ENCODE results near the gene NRG2. TPM values are rescaled to one million over a fixed set of nuclear protein-coding genes. Genes with fewer than 3 reads are reported as not detected.

Gene NRG2
- polyA plus RNA-seq, 1 of the 3 experiments (the other 2 are of a cell fraction), result 3.7 TPM

DNA sequence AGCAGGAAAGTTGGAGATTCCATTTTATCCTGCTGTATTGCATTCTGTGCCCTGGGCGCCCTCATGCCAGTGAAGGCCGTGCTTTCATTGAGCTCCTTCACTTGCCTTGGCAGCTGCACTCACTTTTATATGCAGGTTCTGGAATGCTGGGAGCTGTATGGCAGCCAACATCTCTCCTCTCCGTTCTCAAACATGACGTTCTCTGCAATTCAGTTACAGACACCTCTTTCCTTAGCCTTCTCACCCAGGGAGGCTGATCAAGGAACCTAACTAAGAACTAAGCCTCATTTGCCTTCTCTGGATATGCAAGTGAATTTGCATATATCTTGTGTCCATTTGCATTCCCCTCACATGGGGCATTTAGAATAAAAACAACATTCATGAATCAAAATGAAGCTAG is 41.4 kb upstream of the NRG2 start:
- no peak for DNase-seq
- Histone ChIP-seq H4K20me1 (ENCODE audit: insufficient read depth) (no peaks in the 10 kb centered on the region), H3K4me1 (ENCODE audit: control insufficient read depth in 1 of 2, insufficient read depth in 2 of 2, low read depth in 1 of 2, low read length in 1 of 2) (no peaks in the 10 kb centered on the region), H3K9me2 (no peaks in the 10 kb centered on the region), H3K4me3 (ENCODE audit: low read depth in 2 of 2, low read length in 1 of 2) (no peak overlapping the region), H3K36me3 (replicated peaks in 1 of 2; ENCODE audit: control insufficient read depth in 1 of 2, insufficient read depth in 2 of 2, low read length in 1 of 2) (no peaks in the 10 kb centered on the region), H2AFZ (ENCODE audit: low read depth) (no peak overlapping the region), H3F3A (replicated peaks; ENCODE audit: insufficient read depth) (no peaks in the 10 kb centered on the region), H3K27me3 (ENCODE audit: insufficient read depth) (peaks cover 18% of the 10 kb centered on the region; the same call in 1 of the 2 replicates), H3K27ac (ENCODE audit: low read depth in 2 of 2, low read length in 1 of 2) (no peak overlapping the region), H3K9me3 (no peaks in the 10 kb centered on the region), H3K79me2 (ENCODE audit: insufficient read depth) (no peaks in the 10 kb centered on the region), H3K9ac (no peak overlapping the region), H3K4me2 (no peak overlapping the region)
- TF ChIP-seq SIN3A (IDR thresholded peaks at IDR 0.05; ENCODE audit: borderline replicate concordance, low read depth, low read length) (no peak), MXI1 (IDR thresholded peaks at IDR 0.05; ENCODE audit: low read depth, low read length) (no peak), EP300 (IDR thresholded peaks at IDR 0.05; ENCODE audit: borderline replicate concordance in 1 of 2, low read depth in 1 of 2, low read length in 1 of 2) (no peak), TCF12 (IDR thresholded peaks at IDR 0.05) (no peak), FOXJ3 (CRISPR knock-in tag; IDR thresholded peaks at IDR 0.05) (no peak)
- TF ChIP-seq, protein P1, sequence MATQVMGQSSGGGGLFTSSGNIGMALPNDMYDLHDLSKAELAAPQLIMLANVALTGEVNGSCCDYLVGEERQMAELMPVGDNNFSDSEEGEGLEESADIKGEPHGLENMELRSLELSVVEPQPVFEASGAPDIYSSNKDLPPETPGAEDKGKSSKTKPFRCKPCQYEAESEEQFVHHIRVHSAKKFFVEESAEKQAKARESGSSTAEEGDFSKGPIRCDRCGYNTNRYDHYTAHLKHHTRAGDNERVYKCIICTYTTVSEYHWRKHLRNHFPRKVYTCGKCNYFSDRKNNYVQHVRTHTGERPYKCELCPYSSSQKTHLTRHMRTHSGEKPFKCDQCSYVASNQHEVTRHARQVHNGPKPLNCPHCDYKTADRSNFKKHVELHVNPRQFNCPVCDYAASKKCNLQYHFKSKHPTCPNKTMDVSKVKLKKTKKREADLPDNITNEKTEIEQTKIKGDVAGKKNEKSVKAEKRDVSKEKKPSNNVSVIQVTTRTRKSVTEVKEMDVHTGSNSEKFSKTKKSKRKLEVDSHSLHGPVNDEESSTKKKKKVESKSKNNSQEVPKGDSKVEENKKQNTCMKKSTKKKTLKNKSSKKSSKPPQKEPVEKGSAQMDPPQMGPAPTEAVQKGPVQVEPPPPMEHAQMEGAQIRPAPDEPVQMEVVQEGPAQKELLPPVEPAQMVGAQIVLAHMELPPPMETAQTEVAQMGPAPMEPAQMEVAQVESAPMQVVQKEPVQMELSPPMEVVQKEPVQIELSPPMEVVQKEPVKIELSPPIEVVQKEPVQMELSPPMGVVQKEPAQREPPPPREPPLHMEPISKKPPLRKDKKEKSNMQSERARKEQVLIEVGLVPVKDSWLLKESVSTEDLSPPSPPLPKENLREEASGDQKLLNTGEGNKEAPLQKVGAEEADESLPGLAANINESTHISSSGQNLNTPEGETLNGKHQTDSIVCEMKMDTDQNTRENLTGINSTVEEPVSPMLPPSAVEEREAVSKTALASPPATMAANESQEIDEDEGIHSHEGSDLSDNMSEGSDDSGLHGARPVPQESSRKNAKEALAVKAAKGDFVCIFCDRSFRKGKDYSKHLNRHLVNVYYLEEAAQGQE (IDR thresholded peaks at IDR 0.05; ENCODE audit: low read depth, low read length), result no peak
- 70% methylated on average over 4 of the region's 4 CpGs for WGBS (ENCODE audit: low lambda C conversion rate)
- POLR2A ChIA-PET, result no interaction called here
- CTCF ChIA-PET, result interaction anchor here (0.8 to 3.0 kb wide), 7 partner anchors 9 to 297 kb away, joined by 3 to 9 read pairs (median 4); no protein-coding TSS in a partner anchor

- no peak overlapping the region for H2AFZ ChIP-seq (ENCODE audit: low read depth)
- DNase-seq, result no peak
- TF ChIP-seq POLR2AphosphoS5 (IDR thresholded peaks at IDR 0.05; ENCODE audit: low read depth, low read length), result no peak
- no peak for TF ChIP-seq CHD2 (IDR thresholded peaks at IDR 0.05; ENCODE audit: low read length, partially characterized antibody)
- no peak for TF ChIP-seq MXI1 (IDR thresholded peaks at IDR 0.05; ENCODE audit: low read depth, low read length)
- TF ChIP-seq RFX5 (IDR thresholded peaks at IDR 0.05; ENCODE audit: low read length), result no peak
- TF ChIP-seq, protein P2, sequence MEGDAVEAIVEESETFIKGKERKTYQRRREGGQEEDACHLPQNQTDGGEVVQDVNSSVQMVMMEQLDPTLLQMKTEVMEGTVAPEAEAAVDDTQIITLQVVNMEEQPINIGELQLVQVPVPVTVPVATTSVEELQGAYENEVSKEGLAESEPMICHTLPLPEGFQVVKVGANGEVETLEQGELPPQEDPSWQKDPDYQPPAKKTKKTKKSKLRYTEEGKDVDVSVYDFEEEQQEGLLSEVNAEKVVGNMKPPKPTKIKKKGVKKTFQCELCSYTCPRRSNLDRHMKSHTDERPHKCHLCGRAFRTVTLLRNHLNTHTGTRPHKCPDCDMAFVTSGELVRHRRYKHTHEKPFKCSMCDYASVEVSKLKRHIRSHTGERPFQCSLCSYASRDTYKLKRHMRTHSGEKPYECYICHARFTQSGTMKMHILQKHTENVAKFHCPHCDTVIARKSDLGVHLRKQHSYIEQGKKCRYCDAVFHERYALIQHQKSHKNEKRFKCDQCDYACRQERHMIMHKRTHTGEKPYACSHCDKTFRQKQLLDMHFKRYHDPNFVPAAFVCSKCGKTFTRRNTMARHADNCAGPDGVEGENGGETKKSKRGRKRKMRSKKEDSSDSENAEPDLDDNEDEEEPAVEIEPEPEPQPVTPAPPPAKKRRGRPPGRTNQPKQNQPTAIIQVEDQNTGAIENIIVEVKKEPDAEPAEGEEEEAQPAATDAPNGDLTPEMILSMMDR (IDR thresholded peaks at IDR 0.05), result no peak
- no peaks in the 10 kb centered on the region for H3F3A ChIP-seq (replicated peaks; ENCODE audit: insufficient read depth)
- H3K79me2 ChIP-seq (ENCODE audit: insufficient read depth), result no peaks in the 10 kb centered on the region
- CTCF ChIA-PET, result interaction anchor here (3.0 kb wide), 1 partner anchor 11 kb away, joined by 8 read pairs; no protein-coding TSS in a partner anchor
- no peaks in the 10 kb centered on the region for H3K36me3 ChIP-seq (replicated peaks in 1 of 2; ENCODE audit: control insufficient read depth in 1 of 2, insufficient read depth in 2 of 2, low read length in 1 of 2)
- no peaks in the 10 kb centered on the region for H3K4me1 ChIP-seq (ENCODE audit: control insufficient read depth in 1 of 2, insufficient read depth in 2 of 2, low read depth in 1 of 2, low read length in 1 of 2)
- 47% methylated on average over 1 of the region's 1 CpG for WGBS (ENCODE audit: low lambda C conversion rate)
- POLR2A ChIA-PET, result no interaction called here
- H3K9ac ChIP-seq, result no peak overlapping the region
- no peaks in the 10 kb centered on the region for H3K9me2 ChIP-seq
- no peak overlapping the region for H3K4me3 ChIP-seq (ENCODE audit: low read depth in 2 of 2, low read length in 1 of 2)
- no peak overlapping the region for H3K4me2 ChIP-seq
- no peaks in the 10 kb centered on the region for H4K20me1 ChIP-seq (ENCODE audit: insufficient read depth)
- H3K27ac ChIP-seq (ENCODE audit: low read depth in 2 of 2, low read length in 1 of 2), result no peak overlapping the region
- H3K9me3 ChIP-seq, result no peaks in the 10 kb centered on the region
- peaks cover 18% of the 10 kb centered on the region; the same call in 1 of the 2 replicates for H3K27me3 ChIP-seq (ENCODE audit: insufficient read depth)
Observed at GRCh38 chr5:140083650-140084049, 40.6 kb upstream of the NRG2 start.
